Measurements from ENCODE around the gene ABCG1.

DNA sequence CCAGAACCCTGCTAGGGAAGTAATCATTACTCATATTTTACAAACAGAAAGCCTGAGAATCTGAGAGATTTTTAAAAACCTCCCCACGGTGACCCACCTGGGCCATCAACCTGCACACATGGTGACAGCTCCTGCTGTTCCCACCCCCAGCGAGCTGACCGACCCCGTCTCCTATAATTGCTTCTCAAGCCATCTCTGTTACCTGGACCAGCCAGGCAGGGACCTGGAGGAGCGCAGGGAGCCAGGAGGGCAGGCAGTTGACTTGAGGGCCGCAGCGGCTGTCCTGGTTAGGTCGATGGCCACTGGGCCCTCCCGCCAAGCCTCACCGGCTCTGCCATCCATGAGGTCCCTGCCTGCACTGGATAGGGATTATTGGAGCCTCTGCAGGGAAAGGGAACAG lies 124.2 kb downstream of the ABCG1 start:
- TF ChIP-seq POLR2AphosphoS5 (IDR thresholded peaks at IDR 0.05) = no peak
- TF ChIP-seq, protein P1, sequence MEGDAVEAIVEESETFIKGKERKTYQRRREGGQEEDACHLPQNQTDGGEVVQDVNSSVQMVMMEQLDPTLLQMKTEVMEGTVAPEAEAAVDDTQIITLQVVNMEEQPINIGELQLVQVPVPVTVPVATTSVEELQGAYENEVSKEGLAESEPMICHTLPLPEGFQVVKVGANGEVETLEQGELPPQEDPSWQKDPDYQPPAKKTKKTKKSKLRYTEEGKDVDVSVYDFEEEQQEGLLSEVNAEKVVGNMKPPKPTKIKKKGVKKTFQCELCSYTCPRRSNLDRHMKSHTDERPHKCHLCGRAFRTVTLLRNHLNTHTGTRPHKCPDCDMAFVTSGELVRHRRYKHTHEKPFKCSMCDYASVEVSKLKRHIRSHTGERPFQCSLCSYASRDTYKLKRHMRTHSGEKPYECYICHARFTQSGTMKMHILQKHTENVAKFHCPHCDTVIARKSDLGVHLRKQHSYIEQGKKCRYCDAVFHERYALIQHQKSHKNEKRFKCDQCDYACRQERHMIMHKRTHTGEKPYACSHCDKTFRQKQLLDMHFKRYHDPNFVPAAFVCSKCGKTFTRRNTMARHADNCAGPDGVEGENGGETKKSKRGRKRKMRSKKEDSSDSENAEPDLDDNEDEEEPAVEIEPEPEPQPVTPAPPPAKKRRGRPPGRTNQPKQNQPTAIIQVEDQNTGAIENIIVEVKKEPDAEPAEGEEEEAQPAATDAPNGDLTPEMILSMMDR (IDR thresholded peaks at IDR 0.05) = no peak

Measured in suprapubic skin (tissue), 3 donors.